Measurements from ENCODE around the gene TMEM63B.

DNA sequence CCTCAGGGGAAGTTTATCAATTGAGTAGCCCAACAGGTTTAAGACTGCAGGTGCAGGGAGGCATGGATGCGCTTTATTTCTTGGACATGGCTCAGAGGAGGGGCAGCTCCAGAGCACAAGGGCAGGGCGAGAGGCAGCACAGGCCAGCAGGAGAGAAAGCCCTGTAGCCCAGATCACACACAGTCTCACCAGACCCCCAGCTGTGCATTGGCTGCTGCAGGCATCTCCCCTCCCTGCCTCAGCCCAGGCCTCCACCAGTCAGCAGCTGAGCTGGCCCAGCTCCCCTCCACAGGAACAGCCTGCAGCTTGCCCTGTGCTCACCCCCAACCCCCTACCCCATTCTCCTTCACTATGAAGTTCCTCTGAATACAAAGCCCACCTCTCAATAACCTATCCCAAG lies 24.8 kb upstream of the TMEM63B start:
- TF ChIP-seq POLR2AphosphoS5 (IDR thresholded peaks at IDR 0.05; ENCODE audit: borderline replicate concordance, low read depth, low read length) (no peak), EZH2 (IDR thresholded peaks at IDR 0.05) (no peak)
